T-helper 1 cell treated with Interleukin-12 subunit alpha and Interleukin-12 subunit beta and Interleukin-4 antibody, amounts not matched to agents 30 μg/mL and 1 μg/mL, for 36 hours (primary cell): Measurements from ENCODE around the gene ZNF385C.

Experiments used
- H3K27ac Mint-ChIP-seq: one replicate; pipeline ENCODE4 v1.8.0; 2021; ENCODE audit warnings: mild to moderate bottlenecking, mixed read lengths
- H3K27me3 Mint-ChIP-seq: one replicate; pipeline ENCODE4 v1.8.0; 2021; ENCODE audit warnings: low read depth, mixed read lengths
- H3K36me3 Mint-ChIP-seq: one replicate; pipeline ENCODE4 v1.8.0; 2021; ENCODE audit warnings: low read depth, mixed read lengths
- H3K4me1 Mint-ChIP-seq: one replicate; pipeline ENCODE4 v1.8.0; 2021; ENCODE audit warnings: low read depth, mixed read lengths
- H3K4me3 Mint-ChIP-seq: one replicate; pipeline ENCODE4 v1.8.0; 2021; ENCODE audit warnings: mild to moderate bottlenecking, moderate library complexity, mixed read lengths
- H3K9me3 Mint-ChIP-seq: one replicate; pipeline ENCODE4 v1.8.0; 2021; ENCODE audit warnings: mixed read lengths

ZNF385C gene

DNA sequence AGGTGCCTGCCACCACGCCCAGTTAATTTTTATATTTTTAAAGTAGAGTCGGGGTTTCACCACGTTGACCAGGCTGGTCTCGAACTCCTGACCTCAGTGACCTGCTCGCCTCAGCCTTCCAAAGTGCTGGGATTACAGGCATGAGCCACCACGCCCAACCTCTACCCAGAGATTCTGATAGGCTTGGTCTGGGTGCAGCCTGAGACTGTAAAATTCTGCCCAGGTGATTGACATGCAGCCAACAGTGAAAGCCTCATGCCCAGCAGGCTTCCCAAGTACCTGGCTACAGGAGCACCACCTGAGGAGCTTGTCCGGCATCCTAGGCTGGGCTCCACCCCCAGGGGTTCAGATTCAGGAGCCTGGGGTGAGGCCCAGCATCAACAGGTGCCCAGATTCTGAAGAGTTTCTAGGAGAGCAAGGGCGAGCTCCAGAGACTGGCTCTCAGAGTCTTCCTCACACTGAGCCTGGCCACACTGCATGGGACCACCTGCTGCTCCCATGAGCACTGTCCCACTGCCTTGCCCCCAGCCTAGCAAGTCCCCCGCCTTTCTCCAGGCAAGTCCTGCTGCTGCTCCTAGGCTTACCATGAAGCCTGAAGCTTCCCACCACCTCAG lies 16.6 kb downstream of the ZNF385C start:
- H3K27ac Mint-ChIP-seq: no peak overlapping the region
- no peak overlapping the region for H3K4me3 Mint-ChIP-seq
- peaks cover 8% of the 10 kb centered on the region for H3K27me3 Mint-ChIP-seq

DNA sequence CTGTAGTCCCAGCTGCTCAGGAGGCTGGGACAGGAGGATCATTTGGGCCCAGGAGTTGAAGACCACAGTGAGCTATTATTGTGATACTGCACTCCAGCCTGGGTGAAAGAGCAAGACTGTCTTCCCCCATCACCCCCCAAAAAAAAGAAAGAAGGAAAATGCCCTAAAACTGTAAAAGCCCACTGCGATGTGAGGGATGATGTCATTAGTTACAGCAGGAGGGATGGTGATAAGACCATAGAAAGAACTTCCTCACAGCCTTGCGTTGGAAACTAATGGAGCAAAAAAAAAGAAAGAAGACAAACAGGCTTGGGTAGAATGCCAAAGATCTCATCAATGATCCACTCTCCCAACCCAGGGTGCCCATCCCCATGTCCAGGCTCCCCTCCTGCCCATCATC lies 18.7 kb downstream of the ZNF385C start:
- Mint-ChIP-seq H3K27me3 (peaks cover 14% of the 10 kb centered on the region), H3K9me3 (no peaks in the 10 kb centered on the region)

More for the DNA sequence above, 16.6 kb downstream of the ZNF385C start:
- no peaks in the 10 kb centered on the region for H3K36me3 Mint-ChIP-seq
- H3K4me1 Mint-ChIP-seq: no peaks in the 10 kb centered on the region
- no peaks in the 10 kb centered on the region for H3K9me3 Mint-ChIP-seq

DNA sequence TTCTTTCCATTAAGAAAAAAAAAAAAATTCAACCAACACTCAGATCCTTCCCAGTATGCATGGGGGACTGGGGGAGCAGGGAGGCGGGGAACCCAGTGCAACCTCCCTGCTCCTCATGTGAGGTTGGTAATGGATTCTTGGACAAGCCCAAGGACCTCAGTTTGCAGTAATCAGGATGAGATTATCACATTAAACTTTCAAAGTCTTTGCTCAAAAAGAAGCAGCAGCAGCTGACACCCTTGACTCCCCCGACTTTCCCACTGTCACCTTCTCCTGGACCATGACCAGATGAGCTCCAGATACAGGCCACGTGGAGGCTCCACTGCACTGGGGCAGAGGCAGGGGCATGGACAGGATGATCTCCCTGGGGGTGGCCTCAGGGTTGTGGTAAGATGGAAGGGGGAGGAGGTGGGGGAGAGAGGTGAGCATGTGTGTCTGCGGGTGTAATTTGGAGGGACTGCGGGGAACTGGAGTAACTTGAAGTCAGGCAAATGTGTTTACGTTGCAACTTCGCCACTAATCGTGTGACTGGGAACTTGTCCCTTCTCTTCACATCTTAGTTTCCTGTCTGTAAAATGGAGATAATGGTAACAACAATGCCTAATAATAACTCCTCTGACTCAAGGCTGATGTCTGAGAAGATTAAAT lies 19.8 kb downstream of the ZNF385C start:
- Mint-ChIP-seq H3K4me3 (no peak overlapping the region), H3K27me3 (peaks cover 22% of the 10 kb centered on the region), H3K9me3 (no peaks in the 10 kb centered on the region), H3K36me3 (no peaks in the 10 kb centered on the region), H3K4me1 (no peaks in the 10 kb centered on the region), H3K27ac (no peak overlapping the region)

More for the DNA sequence above, 18.7 kb downstream of the ZNF385C start:
- Mint-ChIP-seq H3K36me3 (no peaks in the 10 kb centered on the region), H3K4me3 (no peak overlapping the region), H3K4me1 (no peaks in the 10 kb centered on the region), H3K27ac (no peak overlapping the region)

DNA sequence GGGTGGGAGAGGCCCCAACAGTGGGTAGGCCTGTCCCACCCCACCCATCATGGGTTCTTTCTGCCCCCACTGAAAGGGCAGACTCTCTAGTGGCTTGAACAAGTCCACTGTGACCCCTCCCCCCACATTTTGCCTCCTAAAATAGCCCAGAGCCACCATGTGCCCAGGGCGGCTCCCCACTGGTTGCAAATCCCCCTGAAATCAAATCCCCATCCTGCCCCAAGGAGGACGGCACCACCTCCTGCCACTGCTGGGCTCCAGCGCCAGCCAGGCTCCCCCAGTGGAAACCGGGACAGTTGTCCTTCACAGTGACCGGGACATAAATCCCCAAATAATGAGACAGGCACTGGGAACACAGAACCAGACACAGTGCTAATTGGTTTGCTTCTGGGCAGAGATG lies 20.5 kb downstream of the ZNF385C start:
- H3K27ac Mint-ChIP-seq: no peak overlapping the region
- H3K4me1 Mint-ChIP-seq: peaks cover 2% of the 10 kb centered on the region
- peaks cover 30% of the 10 kb centered on the region for H3K27me3 Mint-ChIP-seq
- no peaks in the 10 kb centered on the region for H3K36me3 Mint-ChIP-seq
- H3K9me3 Mint-ChIP-seq: no peaks in the 10 kb centered on the region
- H3K4me3 Mint-ChIP-seq: no peak overlapping the region

DNA sequence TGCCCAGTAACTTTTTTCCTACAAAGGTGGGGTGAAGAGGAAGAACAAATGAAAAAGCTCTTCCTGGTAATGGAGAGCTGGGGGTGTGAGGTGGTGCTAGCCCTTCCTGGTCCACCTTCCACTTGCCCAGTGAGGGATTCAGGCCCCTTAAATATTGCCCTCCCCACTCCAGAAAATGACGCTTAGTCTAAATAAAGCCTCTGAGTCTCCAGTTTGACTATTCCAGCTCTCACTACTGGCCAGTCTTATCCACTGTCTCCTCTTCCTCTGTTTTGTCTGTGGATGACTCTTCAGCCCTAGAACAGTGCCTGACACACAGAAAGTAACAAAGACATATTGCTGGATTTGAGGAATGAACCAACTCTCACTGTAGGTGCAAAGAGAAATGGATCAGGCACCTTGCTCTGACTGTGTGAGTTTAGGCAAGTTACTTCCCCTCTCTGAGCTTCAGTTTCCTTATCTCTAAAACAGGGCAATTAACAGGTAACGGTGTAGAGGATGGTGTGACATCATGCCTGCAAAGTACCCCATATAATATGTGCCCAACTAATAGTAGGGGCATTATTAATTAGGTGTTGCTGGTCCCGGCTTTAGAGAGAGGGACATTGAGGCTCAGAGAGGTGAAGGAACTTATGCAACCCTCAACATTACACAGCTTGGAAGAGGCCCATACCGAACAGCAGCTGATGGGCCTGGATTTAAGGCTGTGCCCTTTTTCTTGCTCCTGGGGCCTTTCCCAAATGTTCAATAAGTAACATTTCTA lies 21.3 kb downstream of the ZNF385C start:
- H3K9me3 Mint-ChIP-seq: no peaks in the 10 kb centered on the region
- no peaks in the 10 kb centered on the region for H3K36me3 Mint-ChIP-seq
- H3K27me3 Mint-ChIP-seq: peaks cover 32% of the 10 kb centered on the region
- peaks cover 3% of the 10 kb centered on the region for H3K4me1 Mint-ChIP-seq
- no peak overlapping the region for H3K27ac Mint-ChIP-seq
- H3K4me3 Mint-ChIP-seq: no peak overlapping the region

DNA sequence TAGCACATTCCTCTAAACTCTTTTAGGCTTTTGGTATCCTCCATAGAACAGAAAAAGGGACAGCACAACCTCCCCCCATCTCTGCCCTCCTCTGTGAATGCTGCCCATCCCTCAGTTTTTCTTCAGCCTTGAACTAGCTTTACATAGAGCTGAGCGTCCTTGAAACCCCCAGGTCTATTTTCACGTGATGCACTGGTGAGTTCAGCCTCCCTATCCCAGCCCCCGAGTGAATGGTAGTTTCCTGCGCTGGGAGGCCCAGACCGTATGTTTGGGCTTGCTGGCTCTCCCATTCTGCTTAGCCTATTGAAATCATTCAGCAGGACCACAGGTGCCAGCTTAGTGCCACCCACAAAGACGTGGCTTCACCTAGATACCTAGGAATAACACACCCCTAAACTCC lies 22.5 kb downstream of the ZNF385C start:
- Mint-ChIP-seq H3K4me1 (peaks cover 6% of the 10 kb centered on the region), H3K27ac (no peak overlapping the region), H3K4me3 (no peak overlapping the region), H3K36me3 (no peaks in the 10 kb centered on the region), H3K27me3 (peaks cover 43% of the 10 kb centered on the region), H3K9me3 (no peaks in the 10 kb centered on the region)

DNA sequence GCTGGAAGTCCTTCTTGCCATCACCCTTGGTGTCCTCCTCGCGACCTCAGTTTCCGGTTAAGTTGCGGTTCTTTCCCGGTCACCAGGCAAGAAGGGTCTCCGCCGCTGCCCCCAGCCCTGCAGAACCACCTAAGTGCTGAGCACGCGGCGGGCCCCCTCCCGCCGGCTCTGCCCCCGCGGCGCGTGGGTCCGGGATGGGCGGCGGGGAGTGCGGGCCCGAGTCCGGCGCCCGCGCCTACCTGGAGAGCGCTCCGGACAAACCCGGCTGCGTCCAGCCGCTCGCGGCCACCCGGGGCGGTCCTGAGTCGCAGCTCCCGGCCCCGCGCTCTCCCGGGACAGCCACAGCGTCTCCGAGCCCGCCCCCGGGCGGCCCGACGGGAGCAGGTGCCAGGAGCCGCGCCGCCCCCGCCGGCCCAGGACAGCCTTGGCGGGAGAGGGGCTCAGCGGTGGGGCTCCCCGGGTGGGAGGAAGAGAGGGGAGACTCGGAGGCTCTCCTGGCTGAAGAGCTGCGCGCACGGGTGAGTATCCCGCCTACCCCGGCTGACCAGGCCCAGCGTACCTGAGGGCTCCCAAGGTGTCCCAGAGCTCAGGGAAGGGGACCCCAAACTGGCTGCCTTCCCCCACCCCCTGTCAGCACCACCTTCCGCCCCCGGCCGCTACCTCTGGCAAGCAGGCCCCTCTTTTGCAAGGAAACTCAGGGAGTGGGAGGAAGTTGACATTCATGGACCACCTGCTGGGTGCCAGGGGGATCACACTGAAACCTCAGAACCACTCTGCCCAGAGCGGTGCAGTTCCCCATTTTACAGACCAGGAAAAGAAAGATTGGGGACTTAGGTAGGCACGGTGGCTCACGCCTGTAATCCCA lies 25.7 kb downstream of the ZNF385C start:
- H3K27ac Mint-ChIP-seq: no peak overlapping the region
- H3K9me3 Mint-ChIP-seq: no peaks in the 10 kb centered on the region
- H3K27me3 Mint-ChIP-seq: peaks cover 35% of the 10 kb centered on the region
- H3K4me3 Mint-ChIP-seq: no peak overlapping the region
- no peaks in the 10 kb centered on the region for H3K36me3 Mint-ChIP-seq
- peaks cover 6% of the 10 kb centered on the region for H3K4me1 Mint-ChIP-seq

DNA sequence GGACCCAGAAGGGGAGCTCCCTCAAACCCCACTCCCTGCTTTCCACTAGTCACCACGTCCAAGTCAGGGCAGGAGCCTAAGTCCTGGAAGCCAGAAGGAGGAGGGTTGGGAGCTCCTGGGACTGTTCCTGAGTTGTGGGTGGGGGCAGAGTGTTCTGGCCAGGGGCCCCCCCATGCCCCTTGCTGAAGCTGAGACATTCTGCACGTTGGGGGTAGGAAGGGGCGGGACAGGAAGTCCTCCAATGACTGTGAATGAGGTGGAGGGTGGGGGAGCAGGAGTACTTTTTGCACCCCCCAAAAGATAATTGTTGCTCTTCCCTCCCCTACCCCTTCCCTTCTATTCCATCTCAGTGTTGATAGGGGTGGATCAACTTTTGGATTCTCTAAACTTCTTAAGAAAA lies 26.5 kb downstream of the ZNF385C start:
- no peaks in the 10 kb centered on the region for H3K36me3 Mint-ChIP-seq
- no peaks in the 10 kb centered on the region for H3K9me3 Mint-ChIP-seq
- H3K27ac Mint-ChIP-seq: no peak overlapping the region
- H3K4me1 Mint-ChIP-seq: peaks cover 6% of the 10 kb centered on the region
- H3K27me3 Mint-ChIP-seq: peaks cover 35% of the 10 kb centered on the region
- peak overlapping the region; percentile 31 for H3K4me3 Mint-ChIP-seq

DNA sequence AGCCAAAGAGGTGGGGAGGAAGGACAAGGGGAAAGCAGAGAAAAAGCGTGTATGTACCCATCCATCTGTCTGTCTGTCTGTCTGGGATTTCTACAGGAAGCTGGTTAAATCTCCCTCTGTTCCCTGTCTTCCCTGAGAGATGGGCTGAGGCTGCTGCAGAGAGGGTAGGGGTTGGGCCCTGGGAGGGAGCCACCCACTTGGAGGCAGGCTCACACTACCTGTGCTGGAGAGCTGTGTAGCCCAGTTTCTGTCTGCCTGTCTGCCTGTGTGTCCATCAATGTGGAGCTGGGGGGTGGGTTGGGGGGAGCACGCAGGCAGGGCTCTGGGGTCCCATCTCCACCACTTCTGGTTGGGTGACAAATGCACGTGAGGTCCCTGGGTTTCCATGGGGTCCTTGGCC lies 29.3 kb downstream of the ZNF385C start:
- no peak overlapping the region for H3K4me3 Mint-ChIP-seq
- H3K9me3 Mint-ChIP-seq: no peaks in the 10 kb centered on the region
- H3K4me1 Mint-ChIP-seq: peaks cover 15% of the 10 kb centered on the region
- H3K36me3 Mint-ChIP-seq: no peaks in the 10 kb centered on the region
- no peak overlapping the region for H3K27ac Mint-ChIP-seq
- H3K27me3 Mint-ChIP-seq: peaks cover 25% of the 10 kb centered on the region

DNA sequence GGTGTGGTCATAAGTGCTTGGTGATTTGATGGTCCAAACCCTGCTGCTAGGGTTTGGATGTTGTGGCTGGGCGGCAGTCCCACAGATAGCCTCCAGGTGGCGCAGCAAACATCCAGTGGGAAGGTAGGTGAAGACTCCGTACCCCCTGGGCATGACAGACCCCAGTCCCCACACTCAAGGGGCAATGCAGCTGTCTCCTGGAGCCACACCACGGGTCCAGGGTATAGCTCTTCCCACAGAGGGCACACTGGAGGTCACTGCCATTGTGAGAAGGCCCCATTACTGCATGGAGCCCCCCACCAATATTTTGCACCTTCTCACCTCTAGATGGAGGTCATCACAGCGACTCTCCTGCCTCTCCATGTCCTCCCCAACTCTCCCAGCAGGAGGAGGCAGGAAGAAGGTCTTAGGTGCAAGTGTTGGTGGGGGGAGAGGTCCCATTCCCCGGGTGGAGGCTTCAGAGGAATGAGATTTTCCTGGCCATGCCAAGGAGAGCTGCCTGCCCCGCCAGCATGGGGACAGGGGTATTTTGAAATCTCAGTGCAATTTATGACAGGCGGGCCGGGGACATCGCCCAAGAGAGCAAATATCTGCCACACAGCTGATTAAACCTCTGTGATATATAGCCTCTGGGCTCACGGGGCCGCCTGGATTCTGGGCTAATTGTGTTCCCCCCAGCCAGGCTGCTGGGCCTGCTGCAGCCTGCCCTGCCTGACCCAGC lies 30.7 kb downstream of the ZNF385C start:
- Mint-ChIP-seq H3K9me3 (no peaks in the 10 kb centered on the region), H3K4me3 (no peak overlapping the region), H3K27me3 (peaks cover 13% of the 10 kb centered on the region), H3K27ac (no peak overlapping the region), H3K4me1 (peaks cover 19% of the 10 kb centered on the region), H3K36me3 (no peaks in the 10 kb centered on the region)

DNA sequence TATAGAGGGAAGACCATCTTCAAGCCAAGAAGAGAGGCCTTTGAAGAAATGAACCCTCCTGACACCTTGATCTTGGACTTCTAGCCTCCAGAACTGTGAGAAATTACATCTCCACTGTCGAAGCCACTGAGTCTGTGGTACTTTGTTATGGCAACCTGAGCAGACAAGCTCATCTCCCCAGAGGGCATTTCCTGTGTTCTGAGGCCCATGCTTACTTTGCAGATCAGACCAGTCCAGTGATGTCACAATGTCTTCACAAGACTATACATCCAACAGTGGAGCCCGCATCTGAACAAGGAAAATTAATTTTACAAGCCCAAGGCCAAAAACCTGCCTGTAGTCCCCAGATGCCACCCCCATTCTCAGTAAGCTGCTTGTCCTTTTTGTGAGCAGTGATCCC lies 33.1 kb downstream of the ZNF385C start:
- H3K27ac Mint-ChIP-seq: peak overlapping the region; percentile 20
- no peaks in the 10 kb centered on the region for H3K9me3 Mint-ChIP-seq

DNA sequence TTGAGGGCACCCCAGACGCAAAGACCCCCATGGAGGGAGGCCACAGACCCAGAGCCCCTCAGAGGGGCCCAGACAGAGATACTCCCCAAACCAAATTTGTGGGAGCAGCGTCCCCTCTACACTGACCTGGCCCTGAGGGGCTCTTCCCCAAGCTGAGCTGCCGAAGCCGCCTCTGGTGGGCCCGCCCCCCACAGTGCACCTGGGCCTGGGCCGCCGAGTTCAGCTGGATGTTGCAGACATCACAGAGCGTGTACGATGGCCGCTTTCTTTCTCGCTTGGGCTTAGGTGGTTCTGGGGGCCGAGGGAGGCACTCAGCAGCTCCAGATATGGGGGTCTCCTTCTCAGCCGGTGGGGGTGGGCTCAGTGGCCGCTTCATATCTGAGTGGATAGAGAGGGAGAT lies 35.6 kb downstream of the ZNF385C start:
- Mint-ChIP-seq H3K4me1 (peaks cover 15% of the 10 kb centered on the region), H3K36me3 (no peaks in the 10 kb centered on the region), H3K9me3 (no peaks in the 10 kb centered on the region), H3K27ac (no peak overlapping the region), H3K4me3 (no peak overlapping the region), H3K27me3 (no peaks in the 10 kb centered on the region)

More for the DNA sequence above, 33.1 kb downstream of the ZNF385C start:
- Mint-ChIP-seq H3K4me3 (no peak overlapping the region), H3K36me3 (no peaks in the 10 kb centered on the region), H3K27me3 (no peaks in the 10 kb centered on the region), H3K4me1 (peaks cover 15% of the 10 kb centered on the region)

DNA sequence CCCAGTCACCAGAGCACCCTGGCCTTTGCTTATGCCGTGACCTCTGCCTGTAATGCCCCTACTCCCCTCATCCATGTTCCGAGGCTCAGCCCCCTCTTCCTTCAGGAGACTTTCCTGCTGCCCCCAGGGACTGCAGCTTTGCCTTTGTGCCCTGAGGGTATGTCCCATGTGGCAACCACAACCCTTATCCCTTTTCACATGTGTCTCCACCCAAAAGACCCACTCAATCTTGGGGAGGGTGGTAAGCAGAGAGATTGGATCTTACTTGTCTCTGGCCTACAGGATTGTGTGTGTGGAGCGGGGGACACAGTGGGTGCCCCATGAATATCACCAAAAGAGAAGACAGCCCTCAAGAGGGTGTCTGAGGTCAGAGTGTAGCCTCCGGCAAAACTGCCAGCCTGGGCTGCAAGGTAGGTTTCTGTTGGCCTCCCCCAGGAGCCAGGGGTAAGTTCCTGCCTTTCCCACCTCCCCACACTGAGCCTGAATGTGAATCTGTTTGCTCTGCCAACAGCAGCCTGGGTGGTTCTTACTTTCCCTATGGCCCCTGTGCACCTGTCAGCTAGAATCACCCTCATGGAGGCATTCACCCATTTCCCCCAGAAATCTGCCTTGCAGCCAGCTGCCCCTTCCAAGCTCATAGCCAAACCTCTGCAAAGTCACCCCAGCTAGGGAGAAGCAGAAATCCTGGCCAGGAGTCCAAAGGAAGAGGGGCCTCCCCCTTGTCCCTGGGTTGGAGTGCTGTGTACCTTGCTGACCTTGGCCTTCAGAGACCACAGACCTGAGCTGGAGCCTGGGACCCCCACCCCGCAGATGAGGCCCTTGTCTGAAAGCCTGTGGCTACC lies 36.4 kb downstream of the ZNF385C start:
- Mint-ChIP-seq H3K9me3 (no peaks in the 10 kb centered on the region), H3K4me1 (peaks cover 15% of the 10 kb centered on the region), H3K27me3 (no peaks in the 10 kb centered on the region), H3K27ac (no peak overlapping the region), H3K4me3 (no peak overlapping the region), H3K36me3 (no peaks in the 10 kb centered on the region)
